Neural cell (in vitro differentiated cells): ENCODE measurements around the gene TULP4. TPM values are rescaled to one million over a fixed set of nuclear protein-coding genes. Genes with fewer than 3 reads are reported as not detected.

Experiments used
- H2AFZ ChIP-seq: fragments of 200-600, 300-800 bp; sonication (generic), shearing (Covaris generic); 2 replicates; pipeline ENCODE4 v1.6.0; 2014; ENCODE audit warnings: low read depth, mild to moderate bottlenecking, antibody characterized with exemption, low read length, moderate library complexity
- H3F3A ChIP-seq: fragments of 200-600 bp; shearing (Covaris generic); 2 replicates; pipeline ENCODE4 v1.6.1; 2016; ENCODE audit warnings: mild to moderate bottlenecking, moderate library complexity, mixed read lengths, antibody characterized with exemption, low read length; ENCODE audit not compliant: insufficient read depth, poor library complexity, severe bottlenecking
- H3K27ac ChIP-seq: fragments of 200-600, 300-800 bp; sonication (generic), shearing (Covaris generic); 2 replicates; pipeline ENCODE4 v1.5.1; 2014; ENCODE audit warnings: mild to moderate bottlenecking, low read length, moderate library complexity
- H3K27me3 ChIP-seq: fragments of 300-800, 200-600 bp; sonication (generic), shearing (Covaris generic); 2 replicates; pipeline ENCODE4 v1.6.0; 2014; ENCODE audit warnings: mild to moderate bottlenecking, low read depth, low read length, moderate library complexity; ENCODE audit not compliant: insufficient read depth
- H3K36me3 ChIP-seq: fragments of 300-800, 200-600 bp; sonication (generic), shearing (Covaris generic); 2 replicates; pipeline ENCODE4 v1.5.1; 2014; ENCODE audit warnings: mild to moderate bottlenecking, antibody characterized with exemption, low read length, moderate library complexity; ENCODE audit not compliant: insufficient read depth
- H3K4me2 ChIP-seq: fragments of 300-800, 200-600 bp; sonication (generic), shearing (Covaris generic); 2 replicates; pipeline ENCODE4 v1.6.0; 2014; ENCODE audit warnings: mild to moderate bottlenecking, low read length
- H3K4me3 ChIP-seq: fragments of 300-800, 200-600 bp; sonication (generic), shearing (Covaris generic); 2 replicates; pipeline ENCODE4 v1.5.1; 2014; ENCODE audit warnings: mild to moderate bottlenecking, low read length, moderate library complexity
- H3K79me2 ChIP-seq: fragments of 200-600 bp; shearing (Covaris generic); replicated peaks from 2 replicates; pipeline ENCODE4 v1.6.0; 2014; ENCODE audit warnings: mild to moderate bottlenecking, low read length, moderate library complexity; ENCODE audit not compliant: insufficient read depth
- H3K9ac ChIP-seq: fragments of 300-800, 200-600 bp; sonication (generic), shearing (Covaris generic); 2 replicates; pipeline ENCODE4 v1.6.1; 2016; ENCODE audit warnings: mild to moderate bottlenecking, low read length, mixed read lengths
- H3K9me2 ChIP-seq: fragments of 200-600 bp; shearing (Covaris generic); 2 replicates; pipeline ENCODE4 v1.6.1; 2016; ENCODE audit warnings: mild to moderate bottlenecking, low read length, mixed read lengths; ENCODE audit not compliant: insufficient read depth
- H3K9me3 ChIP-seq: fragments of 200-600, 300-800 bp; sonication (generic), shearing (Covaris generic); 2 replicates; pipeline ENCODE4 v1.6.1; 2016; ENCODE audit warnings: mild to moderate bottlenecking, mixed run types, low read length, moderate library complexity, mixed read lengths
- H4K20me1 ChIP-seq: fragments of 200-600 bp; shearing (Covaris generic); 2 replicates; pipeline ENCODE4 v1.6.1; 2016; ENCODE audit warnings: mild to moderate bottlenecking, mixed run types; ENCODE audit not compliant: insufficient read depth
- EP300 ChIP-seq: fragments of 450-650 bp; conservative IDR thresholded peaks from 2 replicates; pipeline ENCODE4 v1.6.1; 2014; ENCODE audit warnings: antibody characterized with exemption, mild to moderate bottlenecking, moderate library complexity; ENCODE audit not compliant: poor library complexity, severe bottlenecking
- EZH2 ChIP-seq: fragments of 200-600, 300-800 bp; shearing (Covaris generic), sonication (generic); IDR thresholded peaks from 2 replicates; pipeline ENCODE4 v1.6.1; 2014; ENCODE audit warnings: antibody characterized with exemption, low read length, borderline replicate concordance, mild to moderate bottlenecking; ENCODE audit not compliant: insufficient read depth, poor library complexity, severe bottlenecking
- MXI1 ChIP-seq: fragments of 450-650 bp; conservative IDR thresholded peaks from 2 replicates; pipeline ENCODE4 v1.6.1; 2014; ENCODE audit warnings: antibody characterized with exemption, mild to moderate bottlenecking; ENCODE audit not compliant: poor library complexity, severe bottlenecking
- POLR2AphosphoS5 ChIP-seq: IDR thresholded peaks from 2 replicates; pipeline ENCODE4 v1.6.1; 2012
- RAD21 ChIP-seq: fragments of 450-650 bp; conservative IDR thresholded peaks from 2 replicates; pipeline ENCODE4 v1.6.1; 2014; ENCODE audit warnings: antibody characterized with exemption, mild to moderate bottlenecking, moderate library complexity
- SMC3 ChIP-seq: fragments of 450-650 bp; conservative IDR thresholded peaks from 2 replicates; pipeline ENCODE4 v1.6.1; 2014; ENCODE audit warnings: antibody characterized with exemption, mild to moderate bottlenecking, moderate library complexity; ENCODE audit not compliant: poor library complexity
- TAF1 ChIP-seq: IDR thresholded peaks from 2 replicates; pipeline ENCODE4 v1.6.1; 2012; ENCODE audit warnings: low read depth
- polyA plus RNA-seq: library from polyadenylated mRNA; depleted of rRNA; stranded (reverse); fragments of >200 nt; gene quantifications from 2 replicates; pipeline ENCODE4 v1.2.3, GENCODE V29; 2014
- TF ChIP-seq, protein P1 (sequence below): IDR thresholded peaks from 2 replicates; pipeline ENCODE4 v1.6.1; 2012; ENCODE audit warnings: borderline replicate concordance
- TF ChIP-seq, protein P2 (sequence below): fragments of 450-650 bp; IDR thresholded peaks from 2 replicates; pipeline ENCODE4 v1.5.1; 2014; ENCODE audit warnings: antibody characterized with exemption, mild to moderate bottlenecking, moderate library complexity; ENCODE audit not compliant: poor library complexity, severe bottlenecking

Gene TULP4
- polyA plus RNA-seq, 1 donor from 2014 or later = 30.6 TPM

DNA sequence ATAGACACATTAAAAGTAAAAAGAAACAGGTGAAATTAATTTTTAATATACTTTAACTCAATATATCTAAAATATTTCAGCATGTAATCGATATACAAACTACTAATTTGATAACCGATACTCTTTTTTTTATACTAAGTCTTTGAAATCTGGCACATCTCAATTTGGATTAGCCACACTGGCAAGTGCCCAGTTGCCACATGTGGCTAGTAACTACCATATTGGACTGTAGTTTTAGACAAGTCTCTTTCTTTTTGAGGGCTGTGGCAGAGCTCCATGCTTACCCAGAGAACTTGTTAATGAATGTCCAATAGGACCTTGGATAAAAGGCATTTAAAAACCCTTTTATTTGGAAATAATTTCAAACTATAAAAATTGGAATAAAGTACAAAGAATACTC, 17.8 kb downstream of the TULP4 start:
- Histone ChIP-seq H3K4me2 (no peak overlapping the region), H3K27me3 (no peaks in the 10 kb centered on the region), H3F3A (no peaks in the 10 kb centered on the region), H4K20me1 (no peaks in the 10 kb centered on the region), H2AFZ (no peak overlapping the region), H3K9me3 (no peaks in the 10 kb centered on the region), H3K36me3 (no peaks in the 10 kb centered on the region), H3K9me2 (no peaks in the 10 kb centered on the region), H3K9ac (no peak overlapping the region), H3K4me3 (no peak overlapping the region), H3K27ac (no peak overlapping the region), H3K79me2 (peaks cover 39% of the 10 kb centered on the region)
- TF ChIP-seq EZH2 = no peak
- TF ChIP-seq MXI1 = no peak
- no peak for TF ChIP-seq SMC3
- no peak for TF ChIP-seq EP300
- TF ChIP-seq, protein P1, sequence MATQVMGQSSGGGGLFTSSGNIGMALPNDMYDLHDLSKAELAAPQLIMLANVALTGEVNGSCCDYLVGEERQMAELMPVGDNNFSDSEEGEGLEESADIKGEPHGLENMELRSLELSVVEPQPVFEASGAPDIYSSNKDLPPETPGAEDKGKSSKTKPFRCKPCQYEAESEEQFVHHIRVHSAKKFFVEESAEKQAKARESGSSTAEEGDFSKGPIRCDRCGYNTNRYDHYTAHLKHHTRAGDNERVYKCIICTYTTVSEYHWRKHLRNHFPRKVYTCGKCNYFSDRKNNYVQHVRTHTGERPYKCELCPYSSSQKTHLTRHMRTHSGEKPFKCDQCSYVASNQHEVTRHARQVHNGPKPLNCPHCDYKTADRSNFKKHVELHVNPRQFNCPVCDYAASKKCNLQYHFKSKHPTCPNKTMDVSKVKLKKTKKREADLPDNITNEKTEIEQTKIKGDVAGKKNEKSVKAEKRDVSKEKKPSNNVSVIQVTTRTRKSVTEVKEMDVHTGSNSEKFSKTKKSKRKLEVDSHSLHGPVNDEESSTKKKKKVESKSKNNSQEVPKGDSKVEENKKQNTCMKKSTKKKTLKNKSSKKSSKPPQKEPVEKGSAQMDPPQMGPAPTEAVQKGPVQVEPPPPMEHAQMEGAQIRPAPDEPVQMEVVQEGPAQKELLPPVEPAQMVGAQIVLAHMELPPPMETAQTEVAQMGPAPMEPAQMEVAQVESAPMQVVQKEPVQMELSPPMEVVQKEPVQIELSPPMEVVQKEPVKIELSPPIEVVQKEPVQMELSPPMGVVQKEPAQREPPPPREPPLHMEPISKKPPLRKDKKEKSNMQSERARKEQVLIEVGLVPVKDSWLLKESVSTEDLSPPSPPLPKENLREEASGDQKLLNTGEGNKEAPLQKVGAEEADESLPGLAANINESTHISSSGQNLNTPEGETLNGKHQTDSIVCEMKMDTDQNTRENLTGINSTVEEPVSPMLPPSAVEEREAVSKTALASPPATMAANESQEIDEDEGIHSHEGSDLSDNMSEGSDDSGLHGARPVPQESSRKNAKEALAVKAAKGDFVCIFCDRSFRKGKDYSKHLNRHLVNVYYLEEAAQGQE = no peak

DNA sequence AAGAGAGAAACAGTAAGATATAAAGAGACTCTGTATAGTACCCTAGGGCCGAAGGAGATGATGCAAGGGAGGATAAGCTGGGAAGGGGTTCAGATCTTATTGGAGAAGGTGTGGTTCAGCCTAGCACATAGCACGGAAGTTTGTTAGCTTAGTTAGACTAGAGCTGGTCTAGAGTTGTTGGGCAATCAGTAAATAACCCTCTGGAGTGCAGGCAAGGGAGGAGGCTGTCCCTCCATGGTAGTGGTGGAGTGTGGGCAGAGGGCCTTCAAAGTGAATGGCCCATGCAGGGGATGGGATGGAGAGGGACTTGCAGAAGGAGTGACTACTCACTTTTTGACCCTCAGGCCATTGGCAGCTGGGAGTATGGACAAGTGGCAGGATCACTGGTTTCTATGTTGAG, 20.0 kb downstream of the TULP4 start:
- no peaks in the 10 kb centered on the region for H3K9me3 ChIP-seq
- H3K27me3 ChIP-seq = no peaks in the 10 kb centered on the region
- H3K9me2 ChIP-seq = no peaks in the 10 kb centered on the region
- H3K27ac ChIP-seq = no peak overlapping the region
- no peak overlapping the region for H3K4me2 ChIP-seq
- no peak overlapping the region for H2AFZ ChIP-seq
- no peak overlapping the region for H3K4me3 ChIP-seq
- peaks cover 21% of the 10 kb centered on the region for H3K79me2 ChIP-seq
- TF ChIP-seq, protein P2, sequence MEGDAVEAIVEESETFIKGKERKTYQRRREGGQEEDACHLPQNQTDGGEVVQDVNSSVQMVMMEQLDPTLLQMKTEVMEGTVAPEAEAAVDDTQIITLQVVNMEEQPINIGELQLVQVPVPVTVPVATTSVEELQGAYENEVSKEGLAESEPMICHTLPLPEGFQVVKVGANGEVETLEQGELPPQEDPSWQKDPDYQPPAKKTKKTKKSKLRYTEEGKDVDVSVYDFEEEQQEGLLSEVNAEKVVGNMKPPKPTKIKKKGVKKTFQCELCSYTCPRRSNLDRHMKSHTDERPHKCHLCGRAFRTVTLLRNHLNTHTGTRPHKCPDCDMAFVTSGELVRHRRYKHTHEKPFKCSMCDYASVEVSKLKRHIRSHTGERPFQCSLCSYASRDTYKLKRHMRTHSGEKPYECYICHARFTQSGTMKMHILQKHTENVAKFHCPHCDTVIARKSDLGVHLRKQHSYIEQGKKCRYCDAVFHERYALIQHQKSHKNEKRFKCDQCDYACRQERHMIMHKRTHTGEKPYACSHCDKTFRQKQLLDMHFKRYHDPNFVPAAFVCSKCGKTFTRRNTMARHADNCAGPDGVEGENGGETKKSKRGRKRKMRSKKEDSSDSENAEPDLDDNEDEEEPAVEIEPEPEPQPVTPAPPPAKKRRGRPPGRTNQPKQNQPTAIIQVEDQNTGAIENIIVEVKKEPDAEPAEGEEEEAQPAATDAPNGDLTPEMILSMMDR = no peak
- TF ChIP-seq MXI1 (no peak), RAD21 (no peak), EZH2 (no peak), EP300 (no peak), POLR2AphosphoS5 (no peak), TAF1 (no peak), SMC3 (no peak)
- TF ChIP-seq, protein P1 = no peak
- no peaks in the 10 kb centered on the region for H4K20me1 ChIP-seq
- no peaks in the 10 kb centered on the region for H3K36me3 ChIP-seq
- H3F3A ChIP-seq = no peaks in the 10 kb centered on the region
- H3K9ac ChIP-seq = no peak overlapping the region
